Liver (tissue), 9 donors: ENCODE data around the gene PCDH15. TPM values are rescaled to one million over a fixed set of nuclear protein-coding genes. Genes with fewer than 3 reads are reported as not detected.

Source experiments
- DNase-seq: peaks from one replicate; pipeline ENCODE4 v3.0.0-alpha.2; 2017; ENCODE audit warnings: low spot score
- H3K27ac ChIP-seq, 2 donors: one replicate each; pipeline ENCODE4 v1.7.0; 2013; ENCODE audit warnings: inconsistent platforms in 2 of 2, low read length in 2 of 2, control low read depth in 1 of 2, low read depth in 1 of 2, mild to moderate bottlenecking in 1 of 2
- H3K27me3 ChIP-seq, 4 donors: one replicate each; pipeline versions ENCODE4 v1.6.1 to v1.7.0; 2013; ENCODE audit warnings: low read length in 3 of 4, inconsistent platforms in 1 of 4, mild to moderate bottlenecking in 1 of 4, moderate library complexity in 1 of 4; ENCODE audit not compliant: control insufficient read depth in 4 of 4, insufficient read depth in 4 of 4
- H3K36me3 ChIP-seq, 4 donors: one replicate each; pipeline versions ENCODE4 v1.6.1 to v1.7.0; 2013; ENCODE audit warnings: low read length in 3 of 4, mild to moderate bottlenecking in 3 of 4, low read depth in 1 of 4, moderate library complexity in 1 of 4; ENCODE audit not compliant: control insufficient read depth in 4 of 4, insufficient read depth in 3 of 4
- H3K4me1 ChIP-seq, 4 donors: one replicate each; pipeline versions ENCODE4 v1.6.1 to v1.7.0; 2013; ENCODE audit warnings: low read length in 3 of 4, mild to moderate bottlenecking in 3 of 4, moderate library complexity in 1 of 4; ENCODE audit not compliant: control insufficient read depth in 4 of 4, insufficient read depth in 4 of 4
- H3K4me3 ChIP-seq, 3 donors: one replicate each; pipeline versions ENCODE4 v1.6.1 to v1.7.0; 2013; ENCODE audit warnings: low read length in 3 of 3, control low read depth in 1 of 3, low read depth in 1 of 3, mild to moderate bottlenecking in 1 of 3
- H3K9ac ChIP-seq, 2 donors: one replicate each; pipeline ENCODE4 v1.7.0; 2013; ENCODE audit warnings: low read length in 2 of 2, mild to moderate bottlenecking in 2 of 2, moderate library complexity in 2 of 2, control low read depth in 1 of 2, low read depth in 1 of 2
- H3K9me3 ChIP-seq, 4 donors: one replicate each; pipeline versions ENCODE4 v1.6.1 to v1.7.0; 2013; ENCODE audit warnings: low read length in 3 of 4; ENCODE audit not compliant: control insufficient read depth in 4 of 4
- ATF3 ChIP-seq: IDR thresholded peaks from 2 replicates; pipeline ENCODE4 v1.6.1; 2016; ENCODE audit warnings: antibody characterized with exemption
- CTCF ChIP-seq: fragments of 150-350 bp; IDR thresholded peaks from 2 replicates; pipeline ENCODE4 v1.5.1; 2017; ENCODE audit warnings: improper control_type of control experiment, low read depth, low read length; ENCODE audit not compliant: missing input control
- EGR1 ChIP-seq, 2 donors: IDR thresholded peaks; 2 replicates each; pipeline ENCODE4 v1.6.1; 2016 to 2018; ENCODE audit warnings: antibody characterized with exemption in 2 of 2, low read depth in 2 of 2
- FOXA1 ChIP-seq: IDR thresholded peaks from 2 replicates; pipeline ENCODE4 v1.6.1; 2016; ENCODE audit warnings: antibody characterized with exemption
- FOXA2 ChIP-seq: IDR thresholded peaks from 2 replicates; pipeline ENCODE4 v1.6.1; 2016; ENCODE audit warnings: antibody characterized with exemption
- GABPA ChIP-seq, 2 donors: IDR thresholded peaks in 1 of 2; conservative IDR thresholded peaks in 1 of 2; 2 replicates each; pipeline ENCODE4 v1.6.1; 2016; ENCODE audit warnings: antibody characterized with exemption in 2 of 2, mild to moderate bottlenecking in 1 of 2, moderate library complexity in 1 of 2
- HNF4A ChIP-seq, 2 donors: conservative IDR thresholded peaks; 2 replicates each; pipeline ENCODE4 v1.6.1; 2016; ENCODE audit warnings: antibody characterized with exemption in 2 of 2, mild to moderate bottlenecking in 2 of 2
- JUND ChIP-seq, 2 donors: IDR thresholded peaks; 2 replicates each; pipeline ENCODE4 v1.6.1; 2016; ENCODE audit warnings: antibody characterized with exemption in 2 of 2
- MAX ChIP-seq: IDR thresholded peaks from 2 replicates; pipeline ENCODE4 v1.6.1; 2016; ENCODE audit warnings: antibody characterized with exemption
- NR2F2 ChIP-seq: IDR thresholded peaks from 2 replicates; pipeline ENCODE4 v1.6.1; 2016; ENCODE audit warnings: antibody characterized with exemption
- RAD21 ChIP-seq, 2 donors: IDR thresholded peaks; 2 replicates each; pipeline ENCODE4 v1.6.1; 2016; ENCODE audit warnings: antibody characterized with exemption in 2 of 2, mild to moderate bottlenecking in 2 of 2
- REST ChIP-seq: IDR thresholded peaks from 2 replicates; pipeline ENCODE4 v1.6.1; 2016; ENCODE audit warnings: antibody characterized with exemption, mild to moderate bottlenecking
- RXRA ChIP-seq, 2 donors: IDR thresholded peaks; 2 replicates each; pipeline ENCODE4 v1.6.1; 2017 to 2018; ENCODE audit warnings: antibody characterized with exemption in 2 of 2, mild to moderate bottlenecking in 1 of 2
- TAF1 ChIP-seq: conservative IDR thresholded peaks from 2 replicates; pipeline ENCODE4 v1.6.1; 2016; ENCODE audit warnings: antibody characterized with exemption, mild to moderate bottlenecking
- YY1 ChIP-seq: IDR thresholded peaks from 2 replicates; pipeline ENCODE4 v1.6.1; 2016; ENCODE audit warnings: antibody characterized with exemption, mild to moderate bottlenecking
- ZBTB33 ChIP-seq: IDR thresholded peaks from 2 replicates; pipeline ENCODE4 v1.6.1; 2016; ENCODE audit warnings: antibody characterized with exemption
- WGBS: extraction: QIAGEN DNeasy Blood & Tissue Kit; methylation state at CpG from one replicate; pipeline ENCODE4 v1.1.7; 2013; 5-methylcytosine and 5-hydroxymethylcytosine counted together
- polyA plus RNA-seq, 2 donors: library from polyadenylated mRNA; stranded (reverse) in 1 of 2; unstranded in 1 of 2; fragments of 200-250 nt in 1 of 2; fragments of >200 nt in 1 of 2; fragmentation: Nextera tagmentation in 1 of 2; extraction: Ambion mirVana in 1 of 2; gene quantifications; one replicate each; pipeline versions ENCODE4 v1.2.1 to v1.2.3, GENCODE V29; 2013 to 2015
- total RNA-seq, 2 donors: library from RNA; depleted of rRNA; stranded (reverse); fragments of >200 nt; gene quantifications; one replicate each; pipeline ENCODE4 v1.2.3, GENCODE V29; 2014
- donor health status: healthy.
- donor health status: healthy.
- donor health status: healthy.
- donor health status: healthy.
- donor health status: healthy.

PCDH15 gene
- total and polyA plus RNA-seq, 4 donors: 0.05 TPM; not detected in 3

GRCh38 chr10:54284526-54285193, 516.4 kb downstream of the PCDH15 start:
- Histone ChIP-seq H3K27me3 (peaks cover 0 to 2% (median 0%) of the 10 kb centered on the region in 4 donors), H3K27ac (no peak overlapping the region), H3K36me3 (no peaks in the 10 kb centered on the region), H3K9ac (no peak overlapping the region), H3K4me3 (no peak overlapping the region), H3K9me3 (no peaks in the 10 kb centered on the region), H3K4me1 (no peaks in the 10 kb centered on the region)
- no peak for DNase-seq
- TF ChIP-seq FOXA2 (no peak), RXRA (IDR thresholded peaks at IDR 0.05) (no peak), NR2F2 (no peak)
- WGBS: 74% methylated on average over 2 of the region's 2 CpGs

- Histone ChIP-seq H3K27me3 (peaks cover 0 to 2% (median 0%) of the 10 kb centered on the region in 4 donors), H3K9me3 (no peaks in the 10 kb centered on the region), H3K27ac (no peak overlapping the region), H3K36me3 (no peaks in the 10 kb centered on the region), H3K9ac (no peak overlapping the region), H3K4me1 (no peaks in the 10 kb centered on the region), H3K4me3 (no peak overlapping the region)
- TF ChIP-seq NR2F2 (no peak), RAD21 (IDR thresholded peaks at IDR 0.05) (no peak), EGR1 (IDR thresholded peaks at IDR 0.05; ENCODE audit: low read depth in 2 of 2) (no peak)
- DNase-seq: no peak
- 23% methylated on average over 2 of the region's 2 CpGs for WGBS
These were observed 519.0 kb downstream of the PCDH15 start for GRCh38 chr10:54282012-54282411.

GRCh38 chr10:54266395-54266794, 534.6 kb downstream of the PCDH15 start:
- DNase-seq: no peak
- WGBS: 45% methylated on average over 1 of the region's 1 CpG
- Histone ChIP-seq H3K4me3 (no peak overlapping the region), H3K9ac (no peak overlapping the region), H3K27ac (no peak overlapping the region), H3K4me1 (no peaks in the 10 kb centered on the region), H3K27me3 (peaks cover 0 to 2% (median 0%) of the 10 kb centered on the region in 4 donors), H3K9me3 (no peaks in the 10 kb centered on the region), H3K36me3 (no peaks in the 10 kb centered on the region)
- TF ChIP-seq CTCF: no peak
- TF ChIP-seq TAF1: no peak
- no peak for TF ChIP-seq ZBTB33
- TF ChIP-seq REST: no peak
- no peak for TF ChIP-seq HNF4A (conservative IDR thresholded peaks at IDR 0.05)
- no peak for TF ChIP-seq YY1
- TF ChIP-seq MAX: no peak
- no peak for TF ChIP-seq JUND (IDR thresholded peaks at IDR 0.05)
- no peak for TF ChIP-seq GABPA (IDR thresholded peaks at IDR 0.05 in 1 of 2, conservative IDR thresholded peaks at IDR 0.05 in 1 of 2)
- TF ChIP-seq NR2F2: no peak
- no peak for TF ChIP-seq FOXA1
- TF ChIP-seq ATF3: no peak
